Astrocyte of the spinal cord (primary cell): ENCODE results near the gene MIER3.
A peak's percentile ranks its signal among the peaks of the same experiment; 100 is the strongest.

Experiments used
- DNase-seq: peaks from one replicate; pipeline ENCODE4 v3.0.0; 2011; ENCODE audit warnings: low read depth, low spot score
- H3K4me3 ChIP-seq: 2 replicates; pipeline ENCODE4 v1.5.1; 2011; ENCODE audit warnings: low read depth, mild to moderate bottlenecking, low read length, moderate library complexity
- in situ Hi-C: cut with HindIII; loops from 2 replicates; pipeline ENCODE4 v1.10.0; 2017; ENCODE audit warnings: low sequenced_read_pairs
- TF ChIP-seq, protein P1 (sequence below): IDR thresholded peaks from 2 replicates; pipeline ENCODE4 v1.5.1; 2012; ENCODE audit warnings: low read depth, mild to moderate bottlenecking, low read length, inconsistent platforms

Gene MIER3

DNA sequence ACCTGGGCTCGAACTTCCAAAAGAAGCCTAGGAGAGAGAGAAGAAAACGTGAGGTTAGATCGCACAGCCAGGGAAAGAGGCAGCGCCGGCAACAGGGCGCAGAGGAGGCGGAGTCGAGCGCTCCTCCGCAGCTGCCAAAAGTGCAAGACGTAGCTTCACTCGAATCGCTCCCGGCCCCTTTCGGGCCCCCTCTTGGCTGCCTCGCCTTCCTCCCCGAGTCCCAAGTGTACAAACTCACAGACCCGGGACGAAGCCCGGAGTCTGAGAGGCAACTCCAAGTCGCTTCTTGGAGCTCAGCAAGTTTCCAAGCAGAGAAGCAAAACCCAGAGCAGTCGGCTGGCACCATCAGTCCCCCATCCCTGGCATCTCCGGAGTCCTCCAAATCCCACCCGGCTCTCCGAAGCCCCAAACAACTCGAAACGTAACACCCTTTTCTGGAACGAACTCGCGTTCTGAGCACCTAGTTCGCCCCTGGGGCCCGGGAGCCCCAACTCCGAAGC lies 1.2 kb downstream of the MIER3 start:
- in situ Hi-C loops, result no loop called here
- TF ChIP-seq, protein P1, sequence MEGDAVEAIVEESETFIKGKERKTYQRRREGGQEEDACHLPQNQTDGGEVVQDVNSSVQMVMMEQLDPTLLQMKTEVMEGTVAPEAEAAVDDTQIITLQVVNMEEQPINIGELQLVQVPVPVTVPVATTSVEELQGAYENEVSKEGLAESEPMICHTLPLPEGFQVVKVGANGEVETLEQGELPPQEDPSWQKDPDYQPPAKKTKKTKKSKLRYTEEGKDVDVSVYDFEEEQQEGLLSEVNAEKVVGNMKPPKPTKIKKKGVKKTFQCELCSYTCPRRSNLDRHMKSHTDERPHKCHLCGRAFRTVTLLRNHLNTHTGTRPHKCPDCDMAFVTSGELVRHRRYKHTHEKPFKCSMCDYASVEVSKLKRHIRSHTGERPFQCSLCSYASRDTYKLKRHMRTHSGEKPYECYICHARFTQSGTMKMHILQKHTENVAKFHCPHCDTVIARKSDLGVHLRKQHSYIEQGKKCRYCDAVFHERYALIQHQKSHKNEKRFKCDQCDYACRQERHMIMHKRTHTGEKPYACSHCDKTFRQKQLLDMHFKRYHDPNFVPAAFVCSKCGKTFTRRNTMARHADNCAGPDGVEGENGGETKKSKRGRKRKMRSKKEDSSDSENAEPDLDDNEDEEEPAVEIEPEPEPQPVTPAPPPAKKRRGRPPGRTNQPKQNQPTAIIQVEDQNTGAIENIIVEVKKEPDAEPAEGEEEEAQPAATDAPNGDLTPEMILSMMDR, result no peak
- peak overlapping the region; percentile 80 for H3K4me3 ChIP-seq
- DNase-seq, result peak; percentile 67

DNA sequence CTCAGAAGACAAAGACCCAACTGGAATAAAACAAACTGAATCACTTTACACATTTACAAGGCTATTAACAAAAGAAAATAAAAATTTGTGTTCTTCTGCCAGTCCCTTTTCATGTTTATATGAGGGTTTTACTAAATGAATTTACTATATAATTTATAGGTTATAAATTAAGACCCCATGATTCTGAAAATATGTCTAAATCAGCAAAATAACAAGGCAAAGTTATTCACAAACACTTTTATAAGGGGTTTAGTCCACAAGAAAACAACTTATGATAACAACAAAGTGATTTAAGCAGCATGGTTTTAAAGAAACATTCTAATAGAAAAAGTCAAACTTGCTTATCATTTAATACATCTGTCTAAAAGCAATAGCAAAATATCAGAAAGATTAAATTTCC lies 4.9 kb downstream of the MIER3 start:
- TF ChIP-seq, protein P1, result no peak
- in situ Hi-C loops, result no loop called here
- H3K4me3 ChIP-seq, result no peak overlapping the region
- DNase-seq, result no peak

DNA sequence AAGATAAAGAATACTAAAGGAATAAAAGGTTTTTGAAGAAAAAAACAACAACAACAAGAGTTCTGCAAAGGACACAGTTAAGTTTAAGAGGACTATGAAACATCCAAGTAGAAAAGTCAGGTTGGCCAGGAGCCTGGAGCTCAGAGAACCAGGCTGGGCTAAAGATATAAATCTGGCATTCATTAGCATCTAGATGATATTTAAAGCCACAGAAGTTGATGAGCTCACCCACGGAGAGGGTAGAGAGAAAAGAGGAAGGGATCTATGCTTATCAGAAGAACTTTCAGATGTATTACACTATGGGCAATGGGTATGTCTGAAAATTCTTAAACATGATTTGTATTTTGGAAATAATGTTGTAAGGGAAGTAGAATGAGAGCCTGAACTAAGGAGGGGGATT lies 9.9 kb downstream of the MIER3 start:
- in situ Hi-C loops, result no loop called here
- DNase-seq, result peak; percentile 36
- TF ChIP-seq, protein P1, result no peak
- no peak overlapping the region for H3K4me3 ChIP-seq

DNA sequence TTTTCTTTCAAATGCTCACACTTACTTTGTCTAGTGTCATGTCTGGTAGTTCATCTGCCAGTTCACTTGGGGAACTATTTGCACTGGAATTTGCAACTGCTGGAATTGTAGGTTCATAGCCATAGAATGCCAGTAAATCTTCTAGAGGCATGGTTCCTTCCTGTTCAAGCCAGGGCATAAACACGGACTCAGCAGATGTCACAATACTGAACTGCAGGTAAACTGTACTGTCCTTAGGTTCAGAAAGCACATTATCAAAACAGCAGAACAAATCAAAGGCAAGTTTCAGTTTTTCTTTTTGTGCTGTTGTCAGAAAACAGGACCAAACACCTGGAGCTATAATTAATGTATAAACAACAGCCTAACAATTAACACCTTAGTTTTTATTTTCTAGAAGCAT lies 13.1 kb downstream of the MIER3 start:
- TF ChIP-seq, protein P1, result no peak
- DNase-seq, result no peak
- in situ Hi-C loops, result no loop called here
- no peak overlapping the region for H3K4me3 ChIP-seq

DNA sequence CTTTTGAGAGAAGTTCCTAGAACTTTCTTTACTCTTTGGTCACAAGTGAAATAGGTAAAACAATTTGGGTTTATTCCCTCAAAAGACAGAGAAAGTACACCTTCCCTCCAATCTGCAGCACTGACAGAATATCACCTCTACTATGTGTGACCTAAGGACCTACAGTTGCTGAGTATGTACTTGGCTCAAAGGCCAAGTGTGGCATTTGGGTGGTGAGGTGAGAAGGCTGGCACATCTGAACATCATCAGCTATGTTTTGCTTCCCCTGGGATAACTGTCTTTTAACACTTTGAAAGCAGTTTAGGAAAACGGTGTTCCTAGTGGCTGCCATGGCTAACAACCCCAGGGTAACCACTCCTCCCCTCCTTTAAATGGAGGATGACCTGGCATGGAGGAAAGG lies 17.6 kb downstream of the MIER3 start:
- TF ChIP-seq, protein P1, result no peak
- DNase-seq, result no peak
- no peak overlapping the region for H3K4me3 ChIP-seq
- in situ Hi-C loops, result no loop called here

DNA sequence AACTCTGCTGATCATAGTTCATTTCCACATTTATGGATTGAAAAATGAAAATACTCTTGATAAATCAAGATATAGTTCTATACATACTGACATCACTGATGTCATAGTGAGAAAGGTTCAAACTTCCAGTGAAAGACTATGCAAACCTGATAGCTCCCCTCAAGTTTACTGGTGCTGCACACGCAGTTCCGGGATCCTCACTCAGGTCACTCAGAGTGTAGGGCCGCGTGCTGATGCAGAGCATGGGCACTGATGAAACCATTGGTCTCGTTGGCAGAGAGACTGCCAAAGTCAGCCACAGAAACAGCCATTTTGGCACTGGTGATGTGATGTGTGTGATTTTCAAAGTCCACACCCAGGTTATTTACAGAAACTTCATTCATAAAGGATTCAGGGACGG lies 29.0 kb downstream of the MIER3 start:
- H3K4me3 ChIP-seq, result no peak overlapping the region
- in situ Hi-C loops, result no loop called here
- TF ChIP-seq, protein P1, result no peak
- DNase-seq, result no peak
